ENCODE measurements around the gene MRPL23. TPM values are rescaled to one million over a fixed set of nuclear protein-coding genes. Genes with fewer than 3 reads are reported as not detected.
A peak's percentile ranks its signal among the peaks of the same experiment; 100 is the strongest.

Gene MRPL23
- total RNA-seq, 1 experiment from 2014 or later, result 123 TPM

- H3K27me3 ChIP-seq (ENCODE audit: control insufficient read depth, insufficient read depth, low read length), result no peaks in the 10 kb centered on the region
- in situ Hi-C loops (cut with HindIII; ENCODE audit: low pct_unique_long_range_greater_than_20kb, low sequenced_read_pairs) (no loop called here), intact Hi-C loops (cut with micrococcal nuclease; ENCODE audit: unreplicated experiment) (no loop called here)
- H3K4me1 ChIP-seq (ENCODE audit: control insufficient read depth, insufficient read depth, low read length), result no peaks in the 10 kb centered on the region
- H3K36me3 ChIP-seq (ENCODE audit: control insufficient read depth, insufficient read depth, low read length), result no peaks in the 10 kb centered on the region
- ChIA-PET CTCF (interaction anchor here (0.8 to 1.7 kb wide), 5 partner anchors 30 to 304 kb away, joined by 3 to 12 read pairs (median 5); no protein-coding TSS in a partner anchor), POLR2A (no interaction called here)
- no peak overlapping the region for H3K27ac ChIP-seq (ENCODE audit: low read length)
- no peaks in the 10 kb centered on the region for H3K9me3 ChIP-seq (ENCODE audit: control insufficient read depth, insufficient read depth, low read depth, low read length)
- DNase-seq (ENCODE audit: low read depth, low spot score), result no peak
- ATAC-seq, result peak; percentile 67
- no peak for TF ChIP-seq REST (IDR thresholded peaks at IDR 0.05; ENCODE audit: insufficient read depth in 1 of 2, low read depth in 2 of 2, low read length in 1 of 2)
- TF ChIP-seq SIN3A (IDR thresholded peaks at IDR 0.05; ENCODE audit: borderline replicate concordance, insufficient read depth, low read depth, low read length), result no peak
- no peak for TF ChIP-seq CTCF (IDR thresholded peaks at IDR 0.05)
- TF ChIP-seq TCF7L2 (IDR thresholded peaks at IDR 0.05; ENCODE audit: low read depth, low read length), result no peak
- no peak for TF ChIP-seq POLR2AphosphoS5 (IDR thresholded peaks at IDR 0.05; ENCODE audit: low read depth, low read length)
- BruUV-seq (replicated peaks), result no TSS peak
- H3K4me3 ChIP-seq (ENCODE audit: low read depth in 2 of 2, low read length in 2 of 2), result no peak overlapping the region
These were observed 51.2 kb downstream of the MRPL23 start for GRCh38 chr11:1998290-1998689.

GRCh38 chr11:1998861-1999260 is 51.7 kb downstream of the MRPL23 start:
- ATAC-seq (no peak), DNase-seq (ENCODE audit: low read depth, low spot score) (no peak)
- Histone ChIP-seq H3K4me1 (ENCODE audit: control insufficient read depth, insufficient read depth, low read length) (no peaks in the 10 kb centered on the region), H3K27ac (ENCODE audit: low read length) (no peak overlapping the region), H3K4me3 (ENCODE audit: low read depth in 2 of 2, low read length in 2 of 2) (no peak overlapping the region), H3K9me3 (ENCODE audit: control insufficient read depth, insufficient read depth, low read depth, low read length) (no peaks in the 10 kb centered on the region), H3K27me3 (ENCODE audit: control insufficient read depth, insufficient read depth, low read length) (no peaks in the 10 kb centered on the region), H3K36me3 (ENCODE audit: control insufficient read depth, insufficient read depth, low read length) (no peaks in the 10 kb centered on the region)
- in situ Hi-C loops (cut with HindIII; ENCODE audit: low pct_unique_long_range_greater_than_20kb, low sequenced_read_pairs), result no loop called here
- CTCF ChIA-PET, result interaction anchor here (0.7 to 4.1 kb wide), 8 partner anchors 42 to 346 kb away, joined by 3 to 41 read pairs (median 5); partner anchors contain the start of gene TNNI2
- TF ChIP-seq TCF7L2 (IDR thresholded peaks at IDR 0.05; ENCODE audit: low read depth, low read length) (no peak), SIN3A (IDR thresholded peaks at IDR 0.05; ENCODE audit: borderline replicate concordance, insufficient read depth, low read depth, low read length) (no peak), CTCF (IDR thresholded peaks at IDR 0.05) (no peak), REST (IDR thresholded peaks at IDR 0.05; ENCODE audit: insufficient read depth in 1 of 2, low read depth in 2 of 2, low read length in 1 of 2) (no peak), POLR2AphosphoS5 (IDR thresholded peaks at IDR 0.05; ENCODE audit: low read depth, low read length) (no peak)
- POLR2A ChIA-PET, result interaction anchor here (0.6 kb wide), 2 partner anchors 22 to 379 kb away, joined by 3 to 4 read pairs; no protein-coding TSS in a partner anchor
- BruUV-seq (replicated peaks), result no TSS peak
- intact Hi-C loops (cut with micrococcal nuclease; ENCODE audit: unreplicated experiment), result no loop called here

Measured in Panc1 (cell line).